HCT116 (cell line): ENCODE measurements around the gene ENOSF1. TPM values are rescaled to one million over a fixed set of nuclear protein-coding genes. Genes with fewer than 3 reads are reported as not detected.

Source experiments
- ATAC-seq: fragments of 200-7000 bp; cut with Tn5 transposase; 2 replicates; pipeline ENCODE4 v1.9.1; 2020; ENCODE audit warnings: mild to moderate bottlenecking, moderate library complexity
- BruUV-seq: library from RNA; stranded (reverse); fragments of 400-500 nt; replicated peaks from 2 replicates; lab custom pipeline; 2021; lab: Mats Ljungman, UMichigan
- CTCF ChIA-PET: fragments of 300-600 bp; sonication (Branson Sonifier 250); formaldehyde crosslinking; loops from one replicate; lab custom pipeline; 2021; ENCODE audit warnings: antibody characterized with exemption; lab: Charles Lee
- POLR2A ChIA-PET: fragments of 300-600, 350-600 bp; sonication (Branson Sonifier 250); formaldehyde crosslinking; loops from one replicate; lab custom pipeline; 2021; ENCODE audit warnings: antibody characterized with exemption; lab: Charles Lee
- RAD21 ChIA-PET, 2 experiments: fragments of 300-600 bp; sonication (Branson Sonifier 250); formaldehyde crosslinking; loops; one replicate each; lab custom pipeline; 2023; ENCODE audit warnings: low total read pairs in 2 of 2; ENCODE audit not compliant: uncharacterized antibody in 2 of 2, unreplicated experiment in 2 of 2, low non-redundant PET in 1 of 2; lab: Charles Lee
- DNase-seq: peaks from one replicate; pipeline ENCODE4 v3.0.0-alpha.2; 2010; ENCODE audit warnings: low read depth, low spot score
- H2AFZ ChIP-seq: fragments of 200-600 bp; shearing (Covaris generic), sonication (generic); 2 replicates; pipeline ENCODE4 v1.6.1; 2017; ENCODE audit warnings: low read depth, mixed run types, mixed read lengths, antibody characterized with exemption, low read length; ENCODE audit not compliant: poor library complexity, severe bottlenecking
- H3K27ac ChIP-seq: 2 replicates; pipeline ENCODE4 v1.5.1; 2012; ENCODE audit warnings: low read depth, low read length
- H3K27me3 ChIP-seq: fragments of 200-600 bp; sonication (generic); 2 replicates; pipeline ENCODE4 v1.6.1; 2016; ENCODE audit warnings: mixed run types, low read length, mixed read lengths; ENCODE audit not compliant: insufficient read depth
- H3K36me3 ChIP-seq, 2 experiments: fragments of 200-500 bp in 1 of 2; fragments of 200-600 bp in 1 of 2; sonication (Bioruptor generic) in 1 of 2; sonication (generic) in 1 of 2; 2 replicates each; pipeline versions ENCODE4 v1.5.1 to v1.6.1; 2014 to 2016; ENCODE audit warnings: low read length in 2 of 2, inconsistent platforms in 1 of 2, mixed read lengths in 1 of 2, mixed run types in 1 of 2; ENCODE audit not compliant: insufficient read depth in 2 of 2, control insufficient read depth in 1 of 2
- H3K4me1 ChIP-seq, 2 experiments: fragments of 200-600 bp in 1 of 2; sonication (generic) in 1 of 2; 2 replicates each; pipeline versions ENCODE4 v1.5.1 to v1.6.1; 2012 to 2017; ENCODE audit warnings: low read length in 2 of 2, inconsistent platforms in 1 of 2, mild to moderate bottlenecking in 1 of 2, mixed read lengths in 1 of 2, mixed run types in 1 of 2, moderate library complexity in 1 of 2; ENCODE audit not compliant: insufficient read depth in 2 of 2, control insufficient read depth in 1 of 2
- H3K4me2 ChIP-seq: fragments of 200-600 bp; sonication (generic); 2 replicates; pipeline ENCODE4 v1.6.1; 2017; ENCODE audit warnings: mixed run types, low read length, mixed read lengths
- H3K4me3 ChIP-seq, 2 experiments: fragments of 200-600 bp in 1 of 2; sonication (generic) in 1 of 2; replicated peaks in 1 of 2; 2 replicates each; pipeline ENCODE4 v1.5.1; 2011 to 2016; ENCODE audit warnings: low read length in 2 of 2, control low read depth in 1 of 2, low read depth in 1 of 2, mild to moderate bottlenecking in 1 of 2, mixed read lengths in 1 of 2, mixed run types in 1 of 2
- H3K79me2 ChIP-seq: fragments of 200-600 bp; sonication (generic); 2 replicates; pipeline ENCODE4 v1.6.1; 2017; ENCODE audit warnings: mild to moderate bottlenecking, mixed run types, low read length, moderate library complexity, mixed read lengths; ENCODE audit not compliant: insufficient read depth
- H3K9ac ChIP-seq: fragments of 200-600 bp; sonication (generic); 2 replicates; pipeline ENCODE4 v1.6.1; 2016; ENCODE audit warnings: low read length, mixed read lengths
- H3K9me2 ChIP-seq: fragments of 200-600 bp; sonication (generic), shearing (Covaris generic); 2 replicates; pipeline ENCODE4 v1.6.1; 2017; ENCODE audit warnings: mixed run types, mild to moderate bottlenecking, moderate library complexity; ENCODE audit not compliant: insufficient read depth
- H3K9me3 ChIP-seq, 2 experiments: fragments of 200-500 bp in 1 of 2; fragments of 200-600 bp in 1 of 2; sonication (Bioruptor generic) in 1 of 2; sonication (generic) in 1 of 2; 2 replicates each; pipeline ENCODE4 v1.6.1; 2014 to 2017; ENCODE audit warnings: low read length in 2 of 2, mixed read lengths in 2 of 2, inconsistent platforms in 1 of 2, low read depth in 1 of 2, mild to moderate bottlenecking in 1 of 2, mixed run types in 1 of 2, moderate library complexity in 1 of 2; ENCODE audit not compliant: control insufficient read depth in 1 of 2, insufficient read depth in 1 of 2
- H4K20me1 ChIP-seq: fragments of 200-600 bp; sonication (generic), shearing (Covaris generic); 2 replicates; pipeline ENCODE4 v1.6.1; 2017; ENCODE audit warnings: mixed run types, mild to moderate bottlenecking, moderate library complexity; ENCODE audit not compliant: insufficient read depth
- EZH2phosphoT487 ChIP-seq: fragments of 200-600 bp; IDR thresholded peaks from 2 replicates; pipeline ENCODE4 v1.6.1; 2018; ENCODE audit warnings: antibody characterized with exemption, borderline replicate concordance
- FOSL1 ChIP-seq: IDR thresholded peaks from 2 replicates; pipeline ENCODE4 v1.6.1; 2012; ENCODE audit warnings: low read depth
- JUND ChIP-seq: IDR thresholded peaks from 2 replicates; pipeline ENCODE4 v1.6.1; 2012
- intact Hi-C: fragments of 100-400 bp; cut with micrococcal nuclease; formaldehyde crosslinking; loops from 2 replicates; pipeline ENCODE4 v1.10.0; 2022
- total RNA-seq: library from RNA; stranded (reverse); gene quantifications from one replicate; pipeline ENCODE4 v1.2.1, GENCODE V29; 2021; ENCODE audit not compliant: unreplicated experiment

The ENOSF1 gene
- total RNA-seq, 1 experiment from 2014 or later = 90.0 TPM

DNA sequence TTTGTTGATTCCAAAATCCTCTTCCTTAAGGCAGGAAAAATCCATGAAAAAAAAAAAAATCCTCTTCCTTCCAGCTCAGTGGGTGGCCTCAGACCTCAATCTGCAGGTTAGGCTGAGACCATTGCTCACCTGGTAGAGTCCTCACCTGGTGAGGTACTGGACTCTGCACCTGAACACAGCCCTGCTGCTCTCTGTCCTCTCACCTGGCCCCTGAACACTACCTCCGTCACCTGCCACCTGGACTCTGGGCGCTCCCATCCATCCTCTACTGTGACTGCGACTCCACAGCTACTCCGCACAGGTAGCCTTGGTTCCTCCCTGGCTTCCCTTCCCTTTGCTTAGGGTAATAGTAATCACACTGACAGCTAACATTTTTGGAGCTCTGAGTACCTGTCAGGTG is 32.9 kb downstream of the ENOSF1 start:
- no peaks in the 10 kb centered on the region for H3K4me1 ChIP-seq
- H3K9me3 ChIP-seq = no peaks in the 10 kb centered on the region
- RAD21 ChIA-PET = no interaction called here
- ATAC-seq = no peak
- intact Hi-C loops = no loop called here
- H3K36me3 ChIP-seq = peaks cover 19 to 26% of the 10 kb centered on the region in 2 experiments
- H3K9me2 ChIP-seq = no peaks in the 10 kb centered on the region
- DNase-seq = no peak
- H4K20me1 ChIP-seq = no peaks in the 10 kb centered on the region
- CTCF ChIA-PET = no interaction called here
- no peak overlapping the region for H3K9ac ChIP-seq
- H3K79me2 ChIP-seq = no peaks in the 10 kb centered on the region
- no peak overlapping the region for H3K27ac ChIP-seq
- no peak overlapping the region for H3K4me3 ChIP-seq
- POLR2A ChIA-PET = interaction anchor here (0.6 kb wide), 1 partner anchor 56 kb away, joined by 3 read pairs; no protein-coding TSS in a partner anchor
- BruUV-seq = no TSS peak
- TF ChIP-seq JUND = no peak
- H3K27me3 ChIP-seq = no peaks in the 10 kb centered on the region
- H2AFZ ChIP-seq = no peak overlapping the region
- no peak overlapping the region for H3K4me2 ChIP-seq

DNA sequence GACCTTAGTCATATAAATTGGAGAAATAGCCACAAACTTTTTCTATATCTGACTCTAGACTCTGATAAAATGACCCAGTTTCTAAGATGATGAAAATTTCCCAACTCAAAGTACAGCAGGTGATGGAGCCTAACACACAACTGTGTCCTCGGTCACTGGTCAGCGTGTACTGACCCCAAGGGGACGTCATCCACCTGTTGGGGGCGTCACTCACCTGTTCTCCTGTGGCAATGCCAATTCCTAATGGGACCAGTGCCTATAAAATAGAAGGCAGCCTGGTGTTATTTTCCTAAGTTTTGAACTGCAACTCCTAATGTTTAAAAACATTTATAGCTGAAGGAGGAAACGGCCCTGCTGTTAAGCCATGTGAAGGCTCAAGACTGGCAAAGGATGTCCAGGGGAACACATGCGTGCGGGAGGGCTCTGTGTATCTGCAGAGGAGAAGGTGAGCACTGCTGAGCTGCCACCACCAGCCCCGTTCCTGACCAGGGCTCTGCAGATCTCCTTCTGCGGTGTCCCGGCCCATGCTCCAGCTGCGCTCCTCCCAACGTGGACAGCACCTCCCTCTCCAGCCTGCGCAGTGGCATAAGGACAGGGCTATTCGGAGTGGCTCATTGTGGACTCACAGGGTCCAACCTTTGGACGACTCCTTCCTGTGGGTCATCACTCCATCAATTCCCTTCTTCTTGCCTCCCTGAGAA is 33.8 kb downstream of the ENOSF1 start:
- POLR2A ChIA-PET = interaction anchor here (0.6 kb wide), 1 partner anchor 55 kb away, joined by 3 read pairs; no protein-coding TSS in a partner anchor
- Histone ChIP-seq H3K36me3 (peaks cover 25 to 33% of the 10 kb centered on the region in 2 experiments), H3K4me2 (no peak overlapping the region), H3K4me3 (no peak overlapping the region), H3K27ac (no peak overlapping the region), H3K9me2 (no peaks in the 10 kb centered on the region), H3K9me3 (no peaks in the 10 kb centered on the region), H4K20me1 (no peaks in the 10 kb centered on the region), H3K27me3 (no peaks in the 10 kb centered on the region), H3K4me1 (no peaks in the 10 kb centered on the region), H3K79me2 (no peaks in the 10 kb centered on the region), H2AFZ (no peak overlapping the region), H3K9ac (no peak overlapping the region)
- no peak for TF ChIP-seq FOSL1
- TF ChIP-seq EZH2phosphoT487 = no peak
- DNase-seq (no peak), ATAC-seq (no peak)
- no TSS peak for BruUV-seq
- RAD21 ChIA-PET = no interaction called here
- intact Hi-C loops = no loop called here
- CTCF ChIA-PET = interaction anchor here (0.9 kb wide), 1 partner anchor 152 kb away, joined by 4 read pairs; no protein-coding TSS in a partner anchor
